ENCODE results near the gene ZNF566.

The ZNF566 gene

DNA sequence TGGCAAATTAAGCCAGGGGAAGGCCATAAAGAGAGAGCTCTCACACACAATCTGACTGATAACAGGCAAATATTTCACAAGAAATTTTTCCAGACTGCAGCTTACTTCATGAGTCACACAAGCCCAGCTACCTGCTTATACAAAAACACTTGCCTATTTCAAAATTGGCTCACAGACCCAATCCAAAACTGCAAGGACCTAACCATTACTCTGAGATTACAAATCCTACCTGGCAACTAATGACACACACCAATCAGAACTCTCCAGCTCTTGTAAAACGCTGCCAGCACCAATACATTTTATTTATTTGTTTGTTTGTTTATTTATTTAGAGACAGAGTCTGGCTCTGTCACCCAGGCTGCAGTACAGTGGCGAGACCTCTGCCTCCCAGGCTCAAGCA is 52.8 kb downstream of the ZNF566 start:
- DNase-seq = peak; percentile 6

DNA sequence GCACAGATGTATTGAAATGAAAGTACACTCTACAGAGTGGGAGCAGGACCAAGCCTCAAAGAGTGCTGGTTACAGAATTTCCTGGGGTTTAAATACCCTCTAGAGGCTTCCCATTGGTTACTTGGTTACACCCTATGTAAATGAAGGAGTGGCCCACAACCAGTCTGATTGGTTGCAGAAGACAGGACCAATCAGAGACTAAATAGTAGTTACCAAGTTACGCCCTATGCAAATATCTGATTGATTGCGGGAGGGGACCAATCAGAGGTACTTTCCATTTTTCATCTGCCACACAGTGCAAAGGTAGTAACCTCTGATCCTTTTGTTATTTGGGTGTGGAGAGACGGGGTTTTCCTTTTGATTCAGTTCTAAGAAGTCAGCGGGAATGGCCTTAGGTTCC is 65.4 kb downstream of the ZNF566 start:
- no peak for DNase-seq

DNA sequence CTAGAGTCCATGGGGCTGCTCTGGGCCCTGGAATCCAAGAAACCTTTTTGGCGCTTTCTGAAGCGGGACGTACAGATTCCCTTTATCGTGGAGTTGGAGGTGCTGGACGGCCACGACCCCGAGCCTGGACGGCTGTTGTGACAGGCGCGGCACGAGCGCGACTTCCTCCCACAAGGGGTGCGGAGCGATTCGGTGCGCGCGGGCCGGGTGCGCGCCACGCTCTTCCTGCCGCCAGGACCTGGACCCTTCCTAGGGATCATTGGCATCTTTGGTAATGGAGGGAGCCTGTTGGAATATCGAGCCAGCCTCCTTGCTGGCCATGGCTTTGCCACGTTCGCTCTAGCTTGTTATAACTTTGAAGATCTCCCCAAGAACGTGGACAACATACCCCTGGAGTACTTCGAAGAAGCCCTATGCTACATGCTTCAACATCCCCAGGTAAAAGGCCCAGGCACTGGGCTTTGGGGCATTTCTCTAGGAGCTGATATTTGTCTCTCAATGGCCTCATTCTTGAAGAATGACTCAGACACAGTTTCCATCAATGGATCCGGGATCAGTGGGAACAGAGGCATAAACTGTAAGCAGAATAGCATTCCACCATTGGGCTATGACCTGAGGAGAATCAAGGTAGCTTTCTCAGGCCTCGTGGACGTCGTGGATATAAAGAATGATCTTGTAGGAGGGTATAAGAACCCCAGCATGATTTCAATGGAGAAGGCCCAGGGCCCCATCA is 67.4 kb downstream of the ZNF566 start:
- no peak for DNase-seq

DNA sequence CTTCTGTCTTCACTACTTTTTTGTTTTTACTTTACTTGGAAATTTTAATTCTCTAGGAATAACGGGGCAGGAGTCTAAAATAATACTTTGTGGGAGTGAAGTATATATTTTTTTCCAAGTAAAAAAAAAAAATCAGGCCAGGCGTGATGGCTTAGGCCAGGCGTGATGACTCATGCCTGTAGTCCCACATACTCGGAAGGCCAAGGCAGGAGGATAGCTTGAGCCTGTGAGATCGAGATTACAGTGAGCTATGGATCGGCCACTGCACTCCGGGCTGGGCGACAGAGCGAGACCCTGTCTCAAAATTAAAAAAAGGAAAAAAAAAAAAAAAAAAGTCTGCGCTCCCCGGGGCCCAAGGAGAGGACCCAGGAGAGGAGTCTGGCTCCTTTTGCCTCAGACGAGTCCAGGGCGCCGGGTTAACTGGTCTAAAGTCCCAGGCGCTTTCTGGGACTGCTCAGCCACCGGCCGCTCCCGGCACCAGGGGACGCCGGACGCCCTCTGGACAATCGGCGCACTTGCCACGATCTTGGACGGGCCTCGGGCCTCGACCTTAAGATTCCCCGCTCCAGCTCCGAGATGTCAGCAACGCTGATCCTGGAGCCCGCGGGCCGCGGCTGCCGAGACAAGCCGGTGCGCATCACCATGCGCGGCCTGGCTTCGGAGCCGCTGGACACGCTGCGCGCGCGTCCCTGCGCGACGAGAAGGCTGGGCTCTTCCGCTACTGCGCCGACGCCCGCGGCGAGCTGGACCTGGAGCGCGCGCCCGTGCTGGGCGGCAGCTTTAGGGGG is 68.2 kb downstream of the ZNF566 start:
- DNase-seq = peak; percentile 11

DNA sequence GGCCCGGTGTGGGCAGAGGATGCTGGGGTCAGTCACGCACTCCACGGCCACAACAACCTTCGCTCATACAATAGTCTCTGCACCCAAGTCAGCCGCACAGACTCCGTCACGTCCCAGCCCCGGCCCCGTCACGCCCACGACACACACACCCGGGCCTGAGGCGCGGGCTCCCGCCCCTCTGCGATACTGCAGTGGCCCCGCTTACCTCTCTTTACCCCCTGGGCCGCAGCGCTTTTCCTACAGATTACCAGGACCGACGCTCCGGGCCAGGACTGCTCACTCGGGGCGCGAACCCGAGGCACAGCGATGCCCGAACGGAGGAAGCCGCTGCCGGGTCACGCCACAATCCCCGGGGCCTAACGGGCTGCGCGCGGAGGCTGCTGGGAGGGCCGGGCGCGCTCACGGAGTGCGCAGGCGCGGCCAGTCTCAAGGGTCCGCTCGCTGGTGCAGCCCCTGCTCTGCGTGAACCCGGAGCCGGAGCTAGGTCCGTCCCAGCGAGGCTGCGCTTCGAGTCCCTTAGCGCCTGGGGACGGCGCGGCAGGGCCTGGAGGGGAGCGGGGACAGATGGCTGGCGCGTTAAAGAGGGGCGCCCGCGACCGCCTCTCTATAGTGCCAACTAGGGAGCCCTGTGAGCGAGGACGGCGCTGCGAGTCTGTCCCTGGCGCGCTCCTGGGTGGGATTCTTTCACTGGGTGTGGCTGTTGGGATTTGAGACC is 70.9 kb downstream of the ZNF566 start, which contains the start of gene ZFP82:
Gene ZFP82 (minus strand): TSS at position 358 of the 715 bp plus-strand sequence. CDS start 8,855 bp downstream, outside the sequence.
- DNase-seq = peak; percentile 82

DNA sequence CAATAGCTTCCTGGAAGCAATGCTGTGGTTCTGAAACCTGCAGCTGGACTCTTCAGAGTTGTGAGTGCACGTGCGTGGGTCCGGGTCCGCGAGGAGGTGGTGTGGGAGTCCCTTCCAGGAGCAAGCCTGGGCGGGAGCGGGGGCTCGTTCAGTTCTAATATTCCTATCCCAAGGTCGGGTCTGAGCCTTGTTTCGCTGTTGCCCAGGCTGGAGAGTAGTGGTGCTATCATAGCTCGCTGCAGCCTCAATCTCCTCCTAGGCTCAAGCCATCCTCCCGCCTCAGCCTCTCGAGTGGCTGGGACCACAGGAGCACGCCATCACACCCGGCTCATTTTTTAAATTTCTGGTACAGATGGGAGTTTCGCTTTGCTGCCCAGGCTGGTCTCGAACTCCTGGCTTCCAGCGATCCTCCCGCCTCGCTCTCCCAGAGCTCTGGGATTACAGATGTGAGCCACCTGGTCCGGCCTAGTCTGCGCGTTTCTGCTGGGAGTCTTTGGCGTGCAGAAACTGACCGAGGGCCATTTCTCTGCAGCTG is 71.5 kb downstream of the ZNF566 start:
- no peak for DNase-seq

DNA sequence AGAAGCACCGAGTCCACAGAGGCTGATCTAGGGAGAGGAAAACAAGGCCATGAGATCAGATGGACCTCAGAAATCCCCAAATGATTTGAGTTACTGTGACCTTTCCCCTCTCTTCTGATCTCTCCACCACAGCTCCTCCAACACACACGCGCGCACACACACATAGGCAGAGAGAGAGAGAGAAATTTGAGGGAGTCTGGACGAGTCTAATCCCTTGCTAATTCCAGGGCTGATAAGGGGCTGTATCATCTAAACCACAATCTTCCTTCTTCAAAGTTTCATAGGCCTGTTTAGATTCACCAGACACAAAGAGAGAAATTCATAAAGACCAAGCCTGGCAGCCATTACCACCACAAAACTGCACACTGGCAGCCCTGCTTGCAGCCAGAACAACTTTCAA is 79.5 kb downstream of the ZNF566 start:
- no peak for DNase-seq

DNA sequence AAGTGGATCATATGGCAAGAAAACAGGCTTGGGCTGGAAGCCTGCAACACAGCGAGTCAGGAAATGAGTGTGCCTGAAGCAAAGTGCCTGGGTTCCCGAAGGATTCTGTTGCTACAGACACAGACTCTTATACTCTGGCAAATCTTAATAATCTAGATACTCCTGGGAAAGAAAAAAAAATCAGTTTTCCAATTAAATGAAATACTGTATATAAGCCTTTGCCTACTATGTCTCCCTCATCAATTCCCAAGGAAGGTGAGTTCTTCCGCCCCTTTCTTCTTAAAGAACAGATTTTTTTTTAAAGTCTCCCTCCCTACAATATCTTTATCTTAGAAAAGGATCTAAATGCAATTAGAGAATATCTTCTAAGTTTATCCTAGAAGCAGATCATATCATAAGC is 81.3 kb downstream of the ZNF566 start:
- no peak for DNase-seq

DNA sequence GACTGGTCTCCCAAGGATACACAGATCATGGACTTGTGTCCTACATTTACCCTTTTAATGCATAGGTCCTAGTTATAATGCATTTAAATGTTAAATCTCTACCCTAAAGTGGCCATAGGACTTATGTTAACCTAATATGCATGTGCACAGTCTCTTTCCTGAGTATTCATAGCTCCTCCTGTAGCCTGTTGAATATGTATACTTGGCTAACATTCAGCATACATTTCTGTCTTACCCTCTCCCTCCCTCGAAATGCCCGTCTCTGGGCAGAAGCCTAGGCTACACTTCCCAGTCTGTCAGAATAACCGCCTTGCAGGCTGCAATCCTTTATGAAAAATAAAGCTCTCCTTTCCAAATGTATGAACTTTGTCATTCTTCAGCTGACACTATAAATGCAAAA is 84.9 kb downstream of the ZNF566 start:
- no peak for DNase-seq

DNA sequence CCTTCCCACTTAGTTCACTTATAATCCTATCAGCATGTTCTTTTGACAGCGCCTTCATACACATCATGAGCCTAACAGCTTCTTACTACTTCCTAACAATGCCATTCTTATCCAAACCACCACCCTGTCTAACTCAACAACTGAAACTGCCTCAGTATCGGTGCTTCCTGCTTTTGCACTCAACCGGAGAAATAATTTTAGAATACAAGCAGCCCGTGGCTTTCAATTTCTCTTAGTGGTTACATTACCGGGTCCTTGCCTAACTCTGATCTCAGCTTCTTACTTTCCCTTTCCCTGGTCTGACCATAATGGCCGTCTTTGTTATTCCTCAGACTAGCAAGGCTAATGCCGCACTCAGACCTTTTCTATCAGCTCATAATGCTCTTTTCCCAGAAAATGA is 87.9 kb downstream of the ZNF566 start:
- no peak for DNase-seq

DNA sequence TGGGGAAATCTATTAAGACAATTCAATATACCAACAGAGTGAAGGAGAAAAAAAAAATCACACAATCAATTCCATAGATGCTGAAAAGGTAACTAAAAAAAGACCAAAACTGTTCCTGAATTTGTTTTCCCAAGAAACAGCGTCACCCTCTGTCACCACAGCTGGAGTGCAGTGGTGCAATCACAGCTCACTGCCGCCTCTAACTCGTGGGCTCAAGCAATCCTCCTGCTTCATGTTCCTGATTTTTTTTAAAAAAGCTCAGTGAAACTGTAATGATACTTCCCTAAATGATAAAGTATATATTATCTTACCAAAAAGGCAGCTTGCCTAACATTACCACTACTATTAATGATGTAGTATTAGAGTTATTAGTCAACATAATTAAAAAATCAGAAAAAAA is 90.8 kb downstream of the ZNF566 start:
- no peak for DNase-seq
